HCT116 (cell line): ENCODE results near the gene TPBG. TPM values are rescaled to one million over a fixed set of nuclear protein-coding genes. Genes with fewer than 3 reads are reported as not detected.

ENCODE experiments used
- ATAC-seq: fragments of 200-7000 bp; cut with Tn5 transposase; 2 replicates; pipeline ENCODE4 v1.9.1; 2020; ENCODE audit warnings: mild to moderate bottlenecking, moderate library complexity
- BruUV-seq: library from RNA; stranded (reverse); fragments of 400-500 nt; replicated peaks from 2 replicates; lab custom pipeline; 2021; lab: Mats Ljungman, UMichigan
- CTCF ChIA-PET: fragments of 300-600 bp; sonication (Branson Sonifier 250); formaldehyde crosslinking; loops from one replicate; lab custom pipeline; 2021; ENCODE audit warnings: antibody characterized with exemption; lab: Charles Lee
- POLR2A ChIA-PET: fragments of 300-600, 350-600 bp; sonication (Branson Sonifier 250); formaldehyde crosslinking; loops from one replicate; lab custom pipeline; 2021; ENCODE audit warnings: antibody characterized with exemption; lab: Charles Lee
- RAD21 ChIA-PET, 2 experiments: fragments of 300-600 bp; sonication (Branson Sonifier 250); formaldehyde crosslinking; loops; one replicate each; lab custom pipeline; 2023; ENCODE audit warnings: low total read pairs in 2 of 2; ENCODE audit not compliant: uncharacterized antibody in 2 of 2, unreplicated experiment in 2 of 2, low non-redundant PET in 1 of 2; lab: Charles Lee
- DNase-seq: peaks from one replicate; pipeline ENCODE4 v3.0.0-alpha.2; 2010; ENCODE audit warnings: low read depth, low spot score
- H2AFZ ChIP-seq: fragments of 200-600 bp; shearing (Covaris generic), sonication (generic); 2 replicates; pipeline ENCODE4 v1.6.1; 2017; ENCODE audit warnings: low read depth, mixed run types, mixed read lengths, antibody characterized with exemption, low read length; ENCODE audit not compliant: poor library complexity, severe bottlenecking
- H3K27ac ChIP-seq: 2 replicates; pipeline ENCODE4 v1.5.1; 2012; ENCODE audit warnings: low read depth, low read length
- H3K27me3 ChIP-seq: fragments of 200-600 bp; sonication (generic); 2 replicates; pipeline ENCODE4 v1.6.1; 2016; ENCODE audit warnings: mixed run types, low read length, mixed read lengths; ENCODE audit not compliant: insufficient read depth
- H3K36me3 ChIP-seq, 2 experiments: fragments of 200-500 bp in 1 of 2; fragments of 200-600 bp in 1 of 2; sonication (Bioruptor generic) in 1 of 2; sonication (generic) in 1 of 2; 2 replicates each; pipeline versions ENCODE4 v1.5.1 to v1.6.1; 2014 to 2016; ENCODE audit warnings: low read length in 2 of 2, inconsistent platforms in 1 of 2, mixed read lengths in 1 of 2, mixed run types in 1 of 2; ENCODE audit not compliant: insufficient read depth in 2 of 2, control insufficient read depth in 1 of 2
- H3K4me1 ChIP-seq, 2 experiments: fragments of 200-600 bp in 1 of 2; sonication (generic) in 1 of 2; 2 replicates each; pipeline versions ENCODE4 v1.5.1 to v1.6.1; 2012 to 2017; ENCODE audit warnings: low read length in 2 of 2, inconsistent platforms in 1 of 2, mild to moderate bottlenecking in 1 of 2, mixed read lengths in 1 of 2, mixed run types in 1 of 2, moderate library complexity in 1 of 2; ENCODE audit not compliant: insufficient read depth in 2 of 2, control insufficient read depth in 1 of 2
- H3K4me2 ChIP-seq: fragments of 200-600 bp; sonication (generic); 2 replicates; pipeline ENCODE4 v1.6.1; 2017; ENCODE audit warnings: mixed run types, low read length, mixed read lengths
- H3K4me3 ChIP-seq, 2 experiments: fragments of 200-600 bp in 1 of 2; sonication (generic) in 1 of 2; replicated peaks in 1 of 2; 2 replicates each; pipeline ENCODE4 v1.5.1; 2011 to 2016; ENCODE audit warnings: low read length in 2 of 2, control low read depth in 1 of 2, low read depth in 1 of 2, mild to moderate bottlenecking in 1 of 2, mixed read lengths in 1 of 2, mixed run types in 1 of 2
- H3K79me2 ChIP-seq: fragments of 200-600 bp; sonication (generic); 2 replicates; pipeline ENCODE4 v1.6.1; 2017; ENCODE audit warnings: mild to moderate bottlenecking, mixed run types, low read length, moderate library complexity, mixed read lengths; ENCODE audit not compliant: insufficient read depth
- H3K9ac ChIP-seq: fragments of 200-600 bp; sonication (generic); 2 replicates; pipeline ENCODE4 v1.6.1; 2016; ENCODE audit warnings: low read length, mixed read lengths
- H3K9me2 ChIP-seq: fragments of 200-600 bp; sonication (generic), shearing (Covaris generic); 2 replicates; pipeline ENCODE4 v1.6.1; 2017; ENCODE audit warnings: mixed run types, mild to moderate bottlenecking, moderate library complexity; ENCODE audit not compliant: insufficient read depth
- H3K9me3 ChIP-seq, 2 experiments: fragments of 200-500 bp in 1 of 2; fragments of 200-600 bp in 1 of 2; sonication (Bioruptor generic) in 1 of 2; sonication (generic) in 1 of 2; 2 replicates each; pipeline ENCODE4 v1.6.1; 2014 to 2017; ENCODE audit warnings: low read length in 2 of 2, mixed read lengths in 2 of 2, inconsistent platforms in 1 of 2, low read depth in 1 of 2, mild to moderate bottlenecking in 1 of 2, mixed run types in 1 of 2, moderate library complexity in 1 of 2; ENCODE audit not compliant: control insufficient read depth in 1 of 2, insufficient read depth in 1 of 2
- H4K20me1 ChIP-seq: fragments of 200-600 bp; sonication (generic), shearing (Covaris generic); 2 replicates; pipeline ENCODE4 v1.6.1; 2017; ENCODE audit warnings: mixed run types, mild to moderate bottlenecking, moderate library complexity; ENCODE audit not compliant: insufficient read depth
- ATF3 ChIP-seq: IDR thresholded peaks from 2 replicates; pipeline ENCODE4 v1.6.1; 2012
- CBX3 ChIP-seq: IDR thresholded peaks from 2 replicates; pipeline ENCODE4 v1.6.1; 2012; ENCODE audit warnings: low read depth
- CEBPB ChIP-seq: IDR thresholded peaks from 2 replicates; pipeline ENCODE4 v1.6.1; 2012; ENCODE audit warnings: low read depth
- EGR1 ChIP-seq: IDR thresholded peaks from 2 replicates; pipeline ENCODE4 v1.6.1; 2012; ENCODE audit warnings: low read depth
- ELF1 ChIP-seq: IDR thresholded peaks from 2 replicates; pipeline ENCODE4 v1.6.1; 2012; ENCODE audit warnings: low read depth, borderline replicate concordance
- EZH2 ChIP-seq: fragments of 200-600 bp; sonication (generic); IDR thresholded peaks from 2 replicates; pipeline ENCODE4 v1.6.1; 2017; ENCODE audit warnings: antibody characterized with exemption, mixed run types
- EZH2phosphoT487 ChIP-seq: fragments of 200-600 bp; IDR thresholded peaks from 2 replicates; pipeline ENCODE4 v1.6.1; 2018; ENCODE audit warnings: antibody characterized with exemption, borderline replicate concordance
- FOSL1 ChIP-seq: IDR thresholded peaks from 2 replicates; pipeline ENCODE4 v1.6.1; 2012; ENCODE audit warnings: low read depth
- JUND ChIP-seq: IDR thresholded peaks from 2 replicates; pipeline ENCODE4 v1.6.1; 2012
- POLR2A ChIP-seq: IDR thresholded peaks from 2 replicates; pipeline ENCODE4 v1.7.0; 2011; ENCODE audit warnings: borderline replicate concordance; ENCODE audit not compliant: insufficient read depth, insufficient read length; ENCODE audit errors: extremely low read depth
- POLR2AphosphoS5 ChIP-seq: IDR thresholded peaks from 2 replicates; pipeline ENCODE4 v1.6.1; 2011; ENCODE audit warnings: mild to moderate bottlenecking, low read depth, low read length, moderate library complexity
- SIN3A ChIP-seq: IDR thresholded peaks from 2 replicates; pipeline ENCODE4 v1.6.1; 2012; ENCODE audit warnings: low read depth
- SRF ChIP-seq: IDR thresholded peaks from 2 replicates; pipeline ENCODE4 v1.6.1; 2012; ENCODE audit warnings: low read depth
- ZFX ChIP-seq: fragments of 450-650 bp; IDR thresholded peaks from 2 replicates; pipeline ENCODE4 v1.6.1; 2017
- ZNF274 ChIP-seq: fragments of 200-500 bp; sonication (Bioruptor generic); IDR thresholded peaks from 2 replicates; pipeline ENCODE4 v1.6.1; 2014; ENCODE audit warnings: mild to moderate bottlenecking, low read depth, low read length, inconsistent platforms
- intact Hi-C: fragments of 100-400 bp; cut with micrococcal nuclease; formaldehyde crosslinking; loops from 2 replicates; pipeline ENCODE4 v1.10.0; 2022
- total RNA-seq: library from RNA; stranded (reverse); gene quantifications from one replicate; pipeline ENCODE4 v1.2.1, GENCODE V29; 2021; ENCODE audit not compliant: unreplicated experiment
- TF ChIP-seq, protein P1 (sequence below): IDR thresholded peaks from 2 replicates; pipeline ENCODE4 v1.6.1; 2012
- TF ChIP-seq, protein P2 (sequence below), 3 experiments: fragments of 200-600 bp in 1 of 3; sonication (generic) in 1 of 3; IDR thresholded peaks in 2 of 3; conservative IDR thresholded peaks in 1 of 3; 2 replicates each; pipeline ENCODE4 v1.5.1; 2012 to 2017; ENCODE audit warnings: low read depth in 2 of 3, low read length in 2 of 3, antibody characterized with exemption in 1 of 3, borderline replicate concordance in 1 of 3, control low read depth in 1 of 3, mild to moderate bottlenecking in 1 of 3, mixed read lengths in 1 of 3, mixed run types in 1 of 3, moderate library complexity in 1 of 3; ENCODE audit not compliant: insufficient read depth in 1 of 3
- TF ChIP-seq, protein P3 (sequence below): IDR thresholded peaks from 2 replicates; pipeline ENCODE4 v1.6.1; 2012; ENCODE audit warnings: low read depth

The TPBG gene
- total RNA-seq, 1 experiment from 2014 or later: 28.4 TPM

DNA sequence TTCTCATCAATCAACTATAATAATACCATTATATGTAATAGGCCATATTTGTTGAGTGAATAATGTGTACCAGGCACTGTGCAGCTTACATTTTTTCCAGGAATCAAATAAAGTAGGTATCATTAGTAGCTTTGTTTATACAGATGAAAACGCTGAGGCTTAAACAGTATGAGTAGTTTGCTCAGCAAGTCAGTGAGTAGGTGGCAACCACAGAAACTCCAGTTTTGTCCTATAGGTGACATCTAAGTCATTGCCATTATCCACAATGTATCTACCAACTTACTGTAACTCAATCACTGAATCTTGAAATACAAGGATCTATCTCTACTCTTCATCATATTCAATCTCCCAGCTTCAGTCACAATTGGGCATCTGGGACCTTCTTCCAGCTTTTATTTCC is 29.8 kb upstream of the TPBG start:
- H3K9me2 ChIP-seq: no peaks in the 10 kb centered on the region
- BruUV-seq: no TSS peak
- ATAC-seq (no peak), DNase-seq (no peak)
- H3K36me3 ChIP-seq: no peaks in the 10 kb centered on the region
- H2AFZ ChIP-seq: no peak overlapping the region
- H3K4me3 ChIP-seq: no peak overlapping the region
- H3K4me2 ChIP-seq: no peak overlapping the region
- H3K9me3 ChIP-seq: no peaks in the 10 kb centered on the region
- H3K27ac ChIP-seq: no peak overlapping the region
- CTCF ChIA-PET: no interaction called here
- TF ChIP-seq EZH2 (no peak), CBX3 (no peak), ZNF274 (no peak), CEBPB (no peak), ZFX (no peak), POLR2AphosphoS5 (no peak), ATF3 (no peak), SIN3A (no peak), EGR1 (no peak), FOSL1 (no peak), SRF (no peak), ELF1 (no peak), POLR2A (no peak), JUND (no peak), EZH2phosphoT487 (no peak)
- TF ChIP-seq, protein P1, sequence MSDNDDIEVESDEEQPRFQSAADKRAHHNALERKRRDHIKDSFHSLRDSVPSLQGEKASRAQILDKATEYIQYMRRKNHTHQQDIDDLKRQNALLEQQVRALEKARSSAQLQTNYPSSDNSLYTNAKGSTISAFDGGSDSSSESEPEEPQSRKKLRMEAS: no peak
- TF ChIP-seq, protein P2, sequence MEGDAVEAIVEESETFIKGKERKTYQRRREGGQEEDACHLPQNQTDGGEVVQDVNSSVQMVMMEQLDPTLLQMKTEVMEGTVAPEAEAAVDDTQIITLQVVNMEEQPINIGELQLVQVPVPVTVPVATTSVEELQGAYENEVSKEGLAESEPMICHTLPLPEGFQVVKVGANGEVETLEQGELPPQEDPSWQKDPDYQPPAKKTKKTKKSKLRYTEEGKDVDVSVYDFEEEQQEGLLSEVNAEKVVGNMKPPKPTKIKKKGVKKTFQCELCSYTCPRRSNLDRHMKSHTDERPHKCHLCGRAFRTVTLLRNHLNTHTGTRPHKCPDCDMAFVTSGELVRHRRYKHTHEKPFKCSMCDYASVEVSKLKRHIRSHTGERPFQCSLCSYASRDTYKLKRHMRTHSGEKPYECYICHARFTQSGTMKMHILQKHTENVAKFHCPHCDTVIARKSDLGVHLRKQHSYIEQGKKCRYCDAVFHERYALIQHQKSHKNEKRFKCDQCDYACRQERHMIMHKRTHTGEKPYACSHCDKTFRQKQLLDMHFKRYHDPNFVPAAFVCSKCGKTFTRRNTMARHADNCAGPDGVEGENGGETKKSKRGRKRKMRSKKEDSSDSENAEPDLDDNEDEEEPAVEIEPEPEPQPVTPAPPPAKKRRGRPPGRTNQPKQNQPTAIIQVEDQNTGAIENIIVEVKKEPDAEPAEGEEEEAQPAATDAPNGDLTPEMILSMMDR (IDR thresholded peaks at IDR 0.05 in 2 of 3, conservative IDR thresholded peaks at IDR 0.05 in 1 of 3; ENCODE audit: borderline replicate concordance in 1 of 3, insufficient read depth in 1 of 3, low read depth in 2 of 3, low read length in 2 of 3): no peak
- TF ChIP-seq, protein P3, sequence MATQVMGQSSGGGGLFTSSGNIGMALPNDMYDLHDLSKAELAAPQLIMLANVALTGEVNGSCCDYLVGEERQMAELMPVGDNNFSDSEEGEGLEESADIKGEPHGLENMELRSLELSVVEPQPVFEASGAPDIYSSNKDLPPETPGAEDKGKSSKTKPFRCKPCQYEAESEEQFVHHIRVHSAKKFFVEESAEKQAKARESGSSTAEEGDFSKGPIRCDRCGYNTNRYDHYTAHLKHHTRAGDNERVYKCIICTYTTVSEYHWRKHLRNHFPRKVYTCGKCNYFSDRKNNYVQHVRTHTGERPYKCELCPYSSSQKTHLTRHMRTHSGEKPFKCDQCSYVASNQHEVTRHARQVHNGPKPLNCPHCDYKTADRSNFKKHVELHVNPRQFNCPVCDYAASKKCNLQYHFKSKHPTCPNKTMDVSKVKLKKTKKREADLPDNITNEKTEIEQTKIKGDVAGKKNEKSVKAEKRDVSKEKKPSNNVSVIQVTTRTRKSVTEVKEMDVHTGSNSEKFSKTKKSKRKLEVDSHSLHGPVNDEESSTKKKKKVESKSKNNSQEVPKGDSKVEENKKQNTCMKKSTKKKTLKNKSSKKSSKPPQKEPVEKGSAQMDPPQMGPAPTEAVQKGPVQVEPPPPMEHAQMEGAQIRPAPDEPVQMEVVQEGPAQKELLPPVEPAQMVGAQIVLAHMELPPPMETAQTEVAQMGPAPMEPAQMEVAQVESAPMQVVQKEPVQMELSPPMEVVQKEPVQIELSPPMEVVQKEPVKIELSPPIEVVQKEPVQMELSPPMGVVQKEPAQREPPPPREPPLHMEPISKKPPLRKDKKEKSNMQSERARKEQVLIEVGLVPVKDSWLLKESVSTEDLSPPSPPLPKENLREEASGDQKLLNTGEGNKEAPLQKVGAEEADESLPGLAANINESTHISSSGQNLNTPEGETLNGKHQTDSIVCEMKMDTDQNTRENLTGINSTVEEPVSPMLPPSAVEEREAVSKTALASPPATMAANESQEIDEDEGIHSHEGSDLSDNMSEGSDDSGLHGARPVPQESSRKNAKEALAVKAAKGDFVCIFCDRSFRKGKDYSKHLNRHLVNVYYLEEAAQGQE: no peak
- TF ChIP-seq, all 23 proteins: peak for 0
- ChIA-PET RAD21 (no interaction called here), POLR2A (no interaction called here)
- no peaks in the 10 kb centered on the region for H3K79me2 ChIP-seq
- intact Hi-C loops: no loop called here
- H3K27me3 ChIP-seq: no peaks in the 10 kb centered on the region
- H4K20me1 ChIP-seq: no peaks in the 10 kb centered on the region
- no peak overlapping the region for H3K9ac ChIP-seq
- peaks cover 0 to 6% of the 10 kb centered on the region in 2 experiments; a peak in 2 of 4 replicates for H3K4me1 ChIP-seq
